Measurements from ENCODE around the gene RALGAPA2. TPM values are rescaled to one million over a fixed set of nuclear protein-coding genes. Genes with fewer than 3 reads are reported as not detected.

RALGAPA2 gene
- total and polyA plus RNA-seq, 2 of the 13 experiments (the other 11 are each of a cell fraction or from before 2014, with no cell fraction given) = 13.8 to 17.7 TPM

DNA sequence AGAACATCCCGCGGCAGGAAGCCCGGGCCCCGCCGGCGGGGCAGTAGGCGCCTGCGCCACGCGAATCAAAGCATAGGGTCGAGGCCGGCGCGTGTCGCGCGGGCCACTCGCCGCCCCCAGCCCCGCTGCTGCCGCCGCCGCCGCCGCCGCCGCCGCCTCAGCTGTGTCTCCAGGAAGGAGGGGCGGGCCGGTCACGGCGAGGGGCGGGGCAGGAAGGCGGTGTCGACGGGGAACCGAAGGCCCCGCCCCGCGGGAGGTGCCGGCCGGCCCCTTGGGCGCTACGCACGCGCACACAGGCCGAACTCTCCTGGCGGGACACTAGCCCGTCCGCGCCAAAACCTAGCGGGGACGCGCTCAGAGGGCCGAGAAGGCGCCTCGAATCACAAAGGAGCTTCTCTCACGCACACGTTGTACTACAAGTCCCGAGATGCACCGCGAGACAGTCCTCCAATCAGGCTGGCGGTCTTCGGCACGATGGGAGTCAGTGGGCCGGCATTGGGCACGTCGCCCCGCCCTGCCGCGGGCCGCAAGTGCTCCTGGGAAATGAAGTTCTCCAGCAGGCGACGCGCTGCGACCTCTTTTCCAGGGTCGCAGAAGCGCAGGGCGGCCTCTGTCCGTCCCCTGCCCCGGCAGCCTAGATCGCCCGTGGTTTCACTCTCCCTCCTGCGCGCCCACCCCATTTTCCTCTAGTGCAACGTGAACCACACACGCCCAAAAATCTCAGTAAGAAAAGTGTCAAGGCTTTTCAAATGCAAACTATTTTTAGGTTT lies at the start of gene RALGAPA2 (continued):
- TF ChIP-seq, protein P1, sequence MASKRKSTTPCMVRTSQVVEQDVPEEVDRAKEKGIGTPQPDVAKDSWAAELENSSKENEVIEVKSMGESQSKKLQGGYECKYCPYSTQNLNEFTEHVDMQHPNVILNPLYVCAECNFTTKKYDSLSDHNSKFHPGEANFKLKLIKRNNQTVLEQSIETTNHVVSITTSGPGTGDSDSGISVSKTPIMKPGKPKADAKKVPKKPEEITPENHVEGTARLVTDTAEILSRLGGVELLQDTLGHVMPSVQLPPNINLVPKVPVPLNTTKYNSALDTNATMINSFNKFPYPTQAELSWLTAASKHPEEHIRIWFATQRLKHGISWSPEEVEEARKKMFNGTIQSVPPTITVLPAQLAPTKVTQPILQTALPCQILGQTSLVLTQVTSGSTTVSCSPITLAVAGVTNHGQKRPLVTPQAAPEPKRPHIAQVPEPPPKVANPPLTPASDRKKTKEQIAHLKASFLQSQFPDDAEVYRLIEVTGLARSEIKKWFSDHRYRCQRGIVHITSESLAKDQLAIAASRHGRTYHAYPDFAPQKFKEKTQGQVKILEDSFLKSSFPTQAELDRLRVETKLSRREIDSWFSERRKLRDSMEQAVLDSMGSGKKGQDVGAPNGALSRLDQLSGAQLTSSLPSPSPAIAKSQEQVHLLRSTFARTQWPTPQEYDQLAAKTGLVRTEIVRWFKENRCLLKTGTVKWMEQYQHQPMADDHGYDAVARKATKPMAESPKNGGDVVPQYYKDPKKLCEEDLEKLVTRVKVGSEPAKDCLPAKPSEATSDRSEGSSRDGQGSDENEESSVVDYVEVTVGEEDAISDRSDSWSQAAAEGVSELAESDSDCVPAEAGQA (IDR thresholded peaks at IDR 0.05; ENCODE audit: low read depth) = peak; percentile 77
- TF ChIP-seq, protein P1 (CRISPR knock-in tag; IDR thresholded peaks at IDR 0.05; ENCODE audit: borderline replicate concordance) = peak; percentile 21; the same call in 1 of the 2 replicates
- TF ChIP-seq SRSF1 (optimal IDR thresholded peaks at IDR 0.05; ENCODE audit: low read depth, low read length) (no peak), SMYD3 (CRISPR knock-in tag; IDR thresholded peaks at IDR 0.05) (peak; percentile 60; the same call in 1 of the 2 replicates), NR1H2 (CRISPR knock-in tag; IDR thresholded peaks at IDR 0.05; ENCODE audit: borderline replicate concordance, low read depth) (no peak), ZNF225 (CRISPR knock-in tag; IDR thresholded peaks at IDR 0.05) (no peak), ZNF83 (CRISPR knock-in tag; IDR thresholded peaks at IDR 0.05; ENCODE audit: borderline replicate concordance) (no peak; the same call in 1 of the 2 replicates), ZNF326 (CRISPR knock-in tag; IDR thresholded peaks at IDR 0.05; ENCODE audit: borderline replicate concordance) (no peak), ZNF253 (CRISPR knock-in tag; IDR thresholded peaks at IDR 0.05; ENCODE audit: borderline replicate concordance) (no peak), TBX3 (IDR thresholded peaks at IDR 0.05; ENCODE audit: borderline replicate concordance) (no peak; the same call in 1 of the 2 replicates), DNMT3B (CRISPR knock-in tag; conservative IDR thresholded peaks at IDR 0.05) (no peak), MYC (CRISPR knock-in tag; IDR thresholded peaks at IDR 0.05; ENCODE audit: borderline replicate concordance) (peak; percentile 77; the same call in 1 of the 2 replicates), PLRG1 (conservative IDR thresholded peaks at IDR 0.05) (no peak), ZFP36L2 (CRISPR knock-in tag; IDR thresholded peaks at IDR 0.05) (no peak), CCAR2 (optimal IDR thresholded peaks at IDR 0.05; ENCODE audit: low read depth, low read length) (no peak), ZNF350 (CRISPR knock-in tag; IDR thresholded peaks at IDR 0.05; ENCODE audit: borderline replicate concordance, low read depth) (peak; percentile 94), ZNF564 (CRISPR knock-in tag; IDR thresholded peaks at IDR 0.05) (no peak), ZNF788 (CRISPR knock-in tag; IDR thresholded peaks at IDR 0.05; ENCODE audit: borderline replicate concordance) (peak; percentile 81; the same call in 1 of the 2 replicates)
- TF ChIP-seq, protein P2, sequence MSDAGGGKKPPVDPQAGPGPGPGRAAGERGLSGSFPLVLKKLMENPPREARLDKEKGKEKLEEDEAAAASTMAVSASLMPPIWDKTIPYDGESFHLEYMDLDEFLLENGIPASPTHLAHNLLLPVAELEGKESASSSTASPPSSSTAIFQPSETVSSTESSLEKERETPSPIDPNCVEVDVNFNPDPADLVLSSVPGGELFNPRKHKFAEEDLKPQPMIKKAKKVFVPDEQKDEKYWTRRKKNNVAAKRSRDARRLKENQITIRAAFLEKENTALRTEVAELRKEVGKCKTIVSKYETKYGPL (CRISPR knock-in tag; IDR thresholded peaks at IDR 0.05) = no peak
- TF ChIP-seq, protein P3, sequence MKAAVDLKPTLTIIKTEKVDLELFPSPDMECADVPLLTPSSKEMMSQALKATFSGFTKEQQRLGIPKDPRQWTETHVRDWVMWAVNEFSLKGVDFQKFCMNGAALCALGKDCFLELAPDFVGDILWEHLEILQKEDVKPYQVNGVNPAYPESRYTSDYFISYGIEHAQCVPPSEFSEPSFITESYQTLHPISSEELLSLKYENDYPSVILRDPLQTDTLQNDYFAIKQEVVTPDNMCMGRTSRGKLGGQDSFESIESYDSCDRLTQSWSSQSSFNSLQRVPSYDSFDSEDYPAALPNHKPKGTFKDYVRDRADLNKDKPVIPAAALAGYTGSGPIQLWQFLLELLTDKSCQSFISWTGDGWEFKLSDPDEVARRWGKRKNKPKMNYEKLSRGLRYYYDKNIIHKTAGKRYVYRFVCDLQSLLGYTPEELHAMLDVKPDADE (CRISPR knock-in tag; IDR thresholded peaks at IDR 0.05) = no peak

Data from HepG2 (cell line).